ENCODE measurements around the gene MON1B. TPM values are rescaled to one million over a fixed set of nuclear protein-coding genes. Genes with fewer than 3 reads are reported as not detected.

Gene MON1B
- total and polyA plus RNA-seq, 2 of the 13 experiments (the other 11 are each of a cell fraction or from before 2014, with no cell fraction given), result 13.4 to 15.6 TPM

- TF ChIP-seq ZNF318 (CRISPR knock-in tag; IDR thresholded peaks at IDR 0.05), result no peak
- TF ChIP-seq HOXA3 (CRISPR knock-in tag; IDR thresholded peaks at IDR 0.05), result peak; percentile 73
- TF ChIP-seq HNF1B (CRISPR knock-in tag; IDR thresholded peaks at IDR 0.05), result peak; percentile 96
- peak; percentile 61 for TF ChIP-seq ARID5B (CRISPR knock-in tag; IDR thresholded peaks at IDR 0.05)
- peak; percentile 50; the same call in 1 of the 2 replicates for TF ChIP-seq PRDM4 (CRISPR knock-in tag; IDR thresholded peaks at IDR 0.05; ENCODE audit: borderline replicate concordance)
- TF ChIP-seq PAXIP1 (CRISPR knock-in tag; conservative IDR thresholded peaks at IDR 0.05), result no peak
- peak; percentile 80 for TF ChIP-seq ZNF768 (CRISPR knock-in tag; IDR thresholded peaks at IDR 0.05)
- TF ChIP-seq ZNF224 (CRISPR knock-in tag; IDR thresholded peaks at IDR 0.05), result no peak; the same call in 1 of the 2 replicates
These were observed 45.1 kb downstream of the MON1B start (continued) for GRCh38 chr16:77236063-77236511.
